DLD1 (cell line): ENCODE measurements around the gene CADM2.
"Not testable (repeated sequence)": the region's sequence is repeated elsewhere in the genome, so short reads cannot be mapped to it uniquely, and the experiment has no call there.

ENCODE experiments used
- in situ Hi-C: cut with HindIII; loops from 2 replicates; pipeline ENCODE4 v1.10.0; 2017; ENCODE audit warnings: low sequenced_read_pairs

CADM2 gene

DNA sequence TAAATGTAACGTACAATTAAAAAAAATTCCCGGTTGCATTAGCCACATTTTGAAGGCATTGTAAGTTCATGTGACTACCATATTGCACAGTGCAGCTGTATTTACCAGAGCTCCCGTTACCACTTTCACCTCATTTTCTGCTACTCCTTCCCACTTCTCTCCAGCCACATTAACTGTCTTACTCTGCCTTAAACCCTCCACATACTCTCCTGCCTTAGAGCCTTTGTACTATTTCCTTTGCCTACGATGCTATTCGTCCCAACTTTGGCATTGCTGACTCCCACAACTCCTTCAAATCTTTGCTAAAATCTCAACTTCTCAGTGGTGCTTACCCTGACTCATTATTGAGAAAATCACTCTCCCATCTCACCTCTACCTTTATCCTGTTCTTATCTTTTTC is 115.2 kb downstream of the CADM2 start:
- in situ Hi-C loops: no loop called here

DNA sequence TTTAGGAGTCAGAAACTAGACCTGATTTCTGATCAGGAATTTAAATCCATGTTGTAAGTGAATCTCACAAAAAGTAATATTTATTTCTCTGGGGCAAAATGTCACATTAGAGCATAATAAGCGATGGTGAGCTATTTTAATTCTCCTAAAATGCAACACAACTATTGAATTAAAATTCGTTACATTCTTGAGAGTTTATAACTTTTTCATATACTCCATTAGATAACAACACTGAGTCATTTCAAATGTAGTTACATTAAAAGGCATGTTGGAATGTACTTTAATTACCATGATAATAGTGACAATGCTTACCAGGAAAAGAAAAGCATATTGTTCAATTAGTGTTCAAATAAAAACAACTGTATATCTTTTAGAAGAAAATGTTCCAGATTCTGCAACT is 116.9 kb downstream of the CADM2 start:
- in situ Hi-C loops: no loop called here

DNA sequence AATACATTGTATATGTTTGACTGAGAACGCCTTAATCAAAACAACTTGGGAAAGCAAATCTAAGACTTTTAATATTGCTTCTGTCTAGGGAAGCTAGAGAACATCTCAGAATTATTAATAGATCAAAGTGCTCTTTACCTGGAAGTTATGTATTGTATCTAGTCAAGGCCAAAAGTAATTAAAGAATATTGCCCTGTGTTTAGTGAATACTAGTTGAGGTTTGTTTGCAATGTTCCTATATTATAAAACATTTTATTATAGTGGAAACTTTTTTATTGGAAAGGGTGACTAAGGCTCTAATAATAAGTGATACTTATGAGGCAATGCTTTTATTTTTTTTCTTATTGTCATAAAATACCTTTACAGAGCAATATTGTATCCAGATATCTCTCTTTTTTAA is 118.2 kb downstream of the CADM2 start:
- in situ Hi-C loops: no loop called here

DNA sequence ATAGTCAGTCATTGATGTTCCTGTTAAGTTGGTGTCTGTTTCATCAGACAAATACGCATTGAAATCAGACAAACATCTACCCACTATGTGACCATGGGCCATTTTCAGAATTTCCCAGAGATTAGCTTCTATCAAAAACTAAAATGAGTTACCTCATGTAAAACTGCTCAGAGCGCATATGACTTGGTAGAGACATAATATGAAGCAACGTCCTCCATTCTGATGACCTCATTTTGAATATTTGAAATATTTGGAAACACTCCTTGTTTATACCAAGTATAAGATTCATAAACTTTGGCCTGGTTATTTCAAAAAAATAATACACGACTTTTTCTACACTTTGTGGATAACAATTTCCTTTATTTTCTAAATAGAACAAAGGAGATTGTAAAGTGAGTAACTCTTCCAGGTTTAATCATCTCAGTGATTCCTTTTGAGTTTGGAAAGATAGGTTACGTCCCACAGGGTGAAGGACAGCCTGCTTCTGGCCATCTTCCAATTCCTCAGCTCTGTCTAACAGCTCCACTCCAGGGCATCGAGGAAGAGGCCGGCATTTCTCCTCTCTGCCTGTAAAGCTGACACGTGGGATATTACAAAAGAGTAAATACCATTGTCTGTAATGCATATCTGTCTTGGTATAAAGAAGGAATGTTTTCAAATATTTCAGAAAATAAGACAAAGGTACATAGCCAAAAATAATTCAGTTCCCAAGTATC is 122.6 kb downstream of the CADM2 start:
- in situ Hi-C loops: no loop called here

DNA sequence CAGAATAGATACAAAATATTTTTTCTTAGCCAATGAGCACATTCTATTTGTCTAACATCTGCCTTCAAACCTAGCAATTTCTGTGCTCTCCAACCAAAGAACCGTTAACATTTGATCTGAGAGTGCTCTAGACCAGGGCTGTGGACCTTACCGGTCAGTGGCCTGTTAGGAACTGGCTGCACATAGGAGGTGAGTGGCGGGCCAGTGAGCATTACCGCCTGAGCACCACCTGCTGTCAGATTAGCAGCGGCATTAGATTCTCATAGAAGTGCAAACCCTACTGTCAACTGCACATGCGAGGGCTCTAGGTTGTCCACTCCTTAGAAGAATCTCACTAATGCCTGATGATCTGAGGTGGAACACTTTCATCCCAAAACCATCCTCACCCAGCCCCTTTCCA is 131.7 kb downstream of the CADM2 start:
- in situ Hi-C loops: no loop called here

DNA sequence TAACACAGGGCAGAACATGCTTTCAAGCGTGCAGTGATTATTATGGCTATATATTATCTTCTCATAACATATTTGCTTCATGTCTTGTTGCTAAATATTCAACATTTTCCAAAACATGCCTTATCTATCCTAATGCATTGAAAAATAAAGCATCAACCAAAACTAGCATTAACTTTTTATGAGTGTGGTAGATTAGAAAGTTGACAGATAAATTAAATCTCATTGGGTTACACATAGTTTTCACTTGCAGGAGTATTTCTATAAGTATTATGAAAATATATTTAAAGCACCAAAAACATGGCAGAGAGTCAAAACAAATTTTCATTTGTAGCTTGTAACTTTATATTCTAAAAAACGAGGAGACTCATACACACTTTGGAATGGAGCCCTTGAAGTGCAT is 141.5 kb downstream of the CADM2 start:
- in situ Hi-C loops: no loop called here

DNA sequence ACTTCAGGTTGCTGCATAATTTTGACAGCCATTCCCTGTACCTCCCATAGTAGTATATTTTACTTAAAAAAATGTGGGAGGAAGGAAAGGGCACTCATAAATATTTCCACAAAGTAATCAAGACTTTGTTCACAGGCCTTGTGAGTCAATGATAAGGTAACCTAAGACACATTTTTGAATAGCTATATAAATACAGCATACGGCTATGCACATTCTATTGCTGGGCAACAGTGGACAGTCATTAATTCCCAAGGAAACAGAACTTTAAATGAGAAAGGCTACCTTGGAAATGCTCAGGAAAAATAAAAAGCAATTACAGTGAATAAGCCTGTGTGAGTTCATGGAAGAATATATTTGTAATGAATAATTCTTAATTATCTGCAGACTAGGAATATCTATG is 144.0 kb downstream of the CADM2 start:
- in situ Hi-C loops: no loop called here

DNA sequence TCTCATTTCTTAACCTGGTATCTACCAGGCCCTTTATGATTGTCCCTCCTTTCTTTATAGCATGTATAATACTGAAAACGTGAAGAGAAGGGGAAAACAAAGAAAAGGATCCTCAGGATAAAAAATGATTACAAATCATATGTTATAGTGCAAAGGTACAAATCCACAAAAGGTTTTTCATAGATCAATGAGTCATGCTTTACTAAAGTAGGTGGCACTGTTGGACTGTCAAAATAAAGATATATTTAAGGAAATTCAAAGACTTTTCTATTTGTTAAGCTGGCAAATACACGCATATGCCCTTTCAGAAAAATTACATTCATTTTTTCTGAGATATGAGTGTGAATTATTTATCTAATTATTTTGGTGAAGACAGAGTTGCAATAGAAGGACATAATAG is 151.6 kb downstream of the CADM2 start:
- in situ Hi-C loops: no loop called here

DNA sequence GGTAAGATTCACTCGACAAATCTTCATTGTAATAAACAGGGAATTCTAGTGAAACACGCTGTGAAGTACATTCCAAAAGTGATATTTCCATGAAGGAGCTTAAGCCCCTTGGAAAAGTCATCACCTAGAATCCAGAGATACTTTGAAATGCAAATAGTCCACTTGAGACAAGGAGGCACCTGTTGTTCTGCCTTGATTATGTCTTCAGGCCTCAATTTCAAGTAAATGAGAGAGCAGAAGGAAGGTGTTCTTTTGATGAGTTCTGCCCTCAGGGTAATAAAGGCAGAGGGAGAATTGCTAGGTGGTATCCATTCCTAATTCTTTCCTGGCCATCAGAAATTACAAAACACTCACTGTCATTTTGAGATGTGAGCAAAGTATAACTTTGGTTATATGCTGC is 162.1 kb downstream of the CADM2 start:
- in situ Hi-C loops: no loop called here

DNA sequence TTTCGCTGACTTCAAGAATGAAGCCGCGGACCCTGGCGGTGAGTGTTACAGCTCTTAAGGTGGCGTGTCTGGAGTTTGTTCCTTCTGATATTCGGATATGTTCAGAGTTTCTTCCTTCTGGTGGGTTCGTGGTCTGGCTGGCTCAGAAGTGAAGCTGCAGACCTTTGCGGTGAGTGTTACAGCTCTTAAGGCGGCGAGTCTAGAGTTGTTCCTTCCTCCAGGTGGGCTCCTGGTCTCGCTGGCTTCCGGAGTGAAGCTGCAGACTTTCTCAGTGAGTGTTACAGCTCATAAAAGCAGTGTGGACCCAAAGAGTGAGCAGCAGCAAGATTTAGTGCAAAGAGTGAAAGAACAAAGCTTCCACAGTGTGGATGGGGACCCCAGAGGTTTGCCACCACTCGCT is 174.1 kb downstream of the CADM2 start:
- in situ Hi-C loops: not testable (repeated sequence)

DNA sequence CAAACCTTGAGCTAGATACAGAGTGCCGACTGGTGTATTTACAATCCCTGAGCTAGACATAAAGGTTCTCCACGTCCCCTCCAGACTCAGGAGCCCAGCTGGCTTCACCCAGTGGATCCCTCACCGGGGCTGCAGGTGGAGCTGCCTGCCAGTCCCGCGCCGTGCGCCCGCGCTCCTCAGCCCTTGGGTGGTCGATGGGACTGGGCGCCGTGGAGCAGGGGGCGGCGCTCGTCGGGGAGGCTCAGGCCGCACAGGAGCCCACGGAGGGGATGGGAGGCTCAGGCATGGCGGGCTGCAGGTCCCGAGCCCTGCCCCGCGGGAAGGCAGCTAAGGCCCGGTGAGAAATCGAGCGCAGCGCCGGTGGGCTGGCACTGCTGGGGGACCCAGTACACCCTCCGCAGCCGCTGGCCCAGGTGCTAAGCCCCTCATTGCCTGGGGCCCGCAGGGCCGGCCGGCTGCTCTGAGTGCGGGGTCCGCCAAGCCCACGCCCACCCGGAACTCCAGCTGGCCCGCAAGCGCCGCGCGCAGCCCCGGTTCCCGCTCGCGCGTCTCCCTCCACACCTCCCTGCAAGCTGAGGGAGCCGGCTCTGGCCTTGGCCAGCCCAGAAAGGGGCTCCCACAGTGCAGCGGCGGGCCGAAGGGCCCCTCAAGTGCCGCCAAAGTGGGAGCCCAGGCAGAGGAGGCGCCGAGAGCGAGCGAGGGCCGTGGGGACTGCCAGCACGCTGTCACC is 175.1 kb downstream of the CADM2 start:
- in situ Hi-C loops: not testable (repeated sequence)

DNA sequence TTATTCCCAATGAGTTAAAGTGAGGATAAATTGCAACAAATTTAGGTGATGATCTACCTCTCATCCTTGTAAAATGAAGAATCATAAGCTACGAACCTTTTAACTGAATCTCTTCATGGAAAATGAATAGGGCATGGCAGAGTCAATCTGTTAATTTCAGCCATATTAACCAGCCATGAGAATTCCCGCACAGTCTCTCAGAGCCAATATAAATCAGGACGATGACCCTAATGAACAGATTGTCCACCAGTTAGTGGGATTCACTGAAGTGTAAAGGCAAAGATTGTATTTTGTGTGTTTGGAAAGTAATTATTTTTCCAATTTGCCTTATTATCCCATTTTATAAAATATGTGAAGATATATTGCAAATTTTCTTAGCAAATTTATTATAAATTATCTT is 183.8 kb downstream of the CADM2 start:
- in situ Hi-C loops: no loop called here

DNA sequence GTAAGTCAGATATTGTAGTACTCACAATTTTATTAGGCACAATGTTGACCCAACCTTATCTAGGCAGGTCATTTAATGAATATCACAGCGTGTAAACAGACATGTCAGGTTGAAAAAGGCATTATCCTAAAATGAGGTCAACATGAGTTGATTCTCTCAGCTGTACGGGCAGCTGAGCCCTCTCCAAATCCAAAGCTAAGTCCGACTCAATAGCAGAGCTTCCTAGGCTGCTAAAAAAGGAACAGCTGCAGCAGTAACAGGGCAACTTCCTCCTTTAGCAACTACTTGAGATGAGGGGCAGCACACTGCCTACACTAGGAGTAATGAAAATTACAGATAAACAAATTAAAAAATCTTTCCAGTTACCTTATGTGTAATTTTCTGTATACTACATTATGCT is 189.2 kb downstream of the CADM2 start:
- in situ Hi-C loops: no loop called here

DNA sequence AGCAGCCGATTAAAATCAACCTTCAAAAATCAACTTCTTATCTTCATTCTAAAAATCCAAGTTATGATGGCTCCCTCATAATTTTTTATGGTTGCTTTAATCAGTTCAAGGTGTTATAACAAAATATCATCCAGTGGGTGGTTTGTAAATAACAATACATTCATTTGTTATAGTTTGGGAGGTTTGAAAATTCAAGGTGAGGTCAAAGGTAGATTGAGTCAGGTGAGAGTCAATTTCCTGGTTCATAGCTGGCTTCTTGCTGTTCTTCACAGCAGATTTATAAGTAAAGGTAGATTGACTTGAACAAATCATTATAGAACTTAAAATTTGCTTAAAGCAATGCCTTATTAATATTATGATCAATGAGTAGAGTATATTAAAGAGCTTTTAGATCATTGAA is 192.8 kb downstream of the CADM2 start:
- in situ Hi-C loops: no loop called here

DNA sequence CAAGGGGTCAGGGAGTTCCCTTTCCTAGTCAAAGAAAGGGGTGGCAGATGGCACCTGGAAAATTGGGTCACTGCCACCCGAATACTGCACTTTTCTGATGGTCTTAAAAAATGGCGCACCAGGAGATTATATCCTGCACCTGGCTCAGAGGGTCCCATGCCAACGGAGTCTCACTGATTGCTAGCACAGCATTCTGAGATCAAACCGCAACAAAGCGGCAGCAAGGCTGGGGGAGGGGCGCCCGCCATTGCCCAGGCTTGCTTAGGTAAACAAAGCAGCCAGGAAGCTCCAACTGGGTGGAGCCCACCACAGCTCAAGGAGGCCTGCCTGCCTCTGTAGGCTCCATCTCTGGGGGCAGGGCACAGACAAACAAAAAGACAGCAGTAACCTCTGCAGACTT is 194.5 kb downstream of the CADM2 start:
- in situ Hi-C loops: not testable (repeated sequence)

DNA sequence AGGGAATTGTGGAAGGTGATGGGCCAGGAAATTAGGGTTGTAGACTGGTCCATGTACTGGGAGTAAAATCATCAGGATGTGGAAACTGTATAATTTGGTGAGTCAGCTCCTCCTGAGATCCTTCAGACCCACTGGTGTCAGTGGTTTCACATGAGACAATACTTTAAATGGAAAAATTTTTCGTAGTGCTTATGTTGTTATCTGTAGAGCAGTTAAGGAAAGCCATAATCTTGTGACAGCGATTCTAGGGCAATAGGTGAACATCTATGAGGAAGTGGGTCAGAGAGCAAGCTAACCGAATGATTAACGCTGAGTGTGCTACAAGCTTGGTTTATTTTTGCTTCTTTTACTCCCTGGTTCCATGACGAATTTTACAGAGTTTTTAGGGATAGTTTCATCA is 200.6 kb downstream of the CADM2 start:
- in situ Hi-C loops: no loop called here

DNA sequence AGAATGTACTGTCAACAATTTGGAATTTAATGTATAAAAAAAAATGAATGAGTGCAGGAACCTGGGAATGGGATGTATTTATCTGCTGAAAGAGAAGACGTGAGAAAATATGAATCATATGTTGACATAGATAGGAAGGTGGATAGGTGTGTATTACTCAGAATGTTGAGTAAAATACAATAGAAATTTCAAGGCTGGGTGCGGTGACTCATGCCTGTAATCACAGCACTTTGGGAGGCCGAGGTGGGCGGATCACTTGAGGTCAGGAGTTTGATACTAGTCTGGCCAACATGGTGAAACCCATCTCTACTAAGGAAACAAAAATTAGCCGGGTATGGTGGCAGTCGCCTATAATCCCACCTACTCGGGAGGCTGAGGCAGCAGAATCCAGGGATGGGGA is 202.8 kb downstream of the CADM2 start:
- in situ Hi-C loops: no loop called here

DNA sequence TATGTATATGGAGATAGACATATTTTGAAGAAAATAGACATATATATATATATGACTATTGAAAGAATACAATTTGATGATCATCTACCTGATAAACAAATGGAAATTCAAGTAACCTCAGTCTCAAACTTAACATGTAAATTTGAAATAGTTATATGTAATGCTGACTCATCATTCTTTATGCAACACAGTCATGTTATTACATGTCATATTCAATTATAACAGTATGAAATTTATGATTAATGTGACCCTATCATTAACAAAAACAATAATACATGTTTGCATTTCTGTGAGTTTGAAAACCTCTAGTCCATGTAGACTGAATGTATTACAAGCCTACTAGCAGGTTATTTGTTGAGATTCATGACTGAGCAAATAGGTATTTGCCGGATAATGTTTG is 204.1 kb downstream of the CADM2 start:
- in situ Hi-C loops: no loop called here

DNA sequence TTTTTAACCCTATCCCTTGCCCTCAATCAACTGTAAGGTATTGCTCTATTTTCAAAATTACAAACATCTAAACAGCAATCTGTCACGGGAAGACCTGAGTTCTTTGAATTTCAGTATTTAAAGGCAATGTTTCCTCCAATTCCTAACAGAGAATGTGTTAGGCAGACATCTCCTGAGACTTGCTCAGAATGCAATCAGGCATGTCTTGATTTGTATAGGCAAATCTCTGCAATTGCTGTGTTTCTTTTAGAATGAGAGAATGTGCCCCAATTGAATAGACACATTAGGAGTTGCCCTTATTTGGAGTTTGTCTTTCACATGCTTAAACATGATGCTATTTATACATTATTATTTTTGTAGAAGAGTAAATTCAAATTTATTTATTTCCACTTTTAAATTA is 205.6 kb downstream of the CADM2 start:
- in situ Hi-C loops: no loop called here

DNA sequence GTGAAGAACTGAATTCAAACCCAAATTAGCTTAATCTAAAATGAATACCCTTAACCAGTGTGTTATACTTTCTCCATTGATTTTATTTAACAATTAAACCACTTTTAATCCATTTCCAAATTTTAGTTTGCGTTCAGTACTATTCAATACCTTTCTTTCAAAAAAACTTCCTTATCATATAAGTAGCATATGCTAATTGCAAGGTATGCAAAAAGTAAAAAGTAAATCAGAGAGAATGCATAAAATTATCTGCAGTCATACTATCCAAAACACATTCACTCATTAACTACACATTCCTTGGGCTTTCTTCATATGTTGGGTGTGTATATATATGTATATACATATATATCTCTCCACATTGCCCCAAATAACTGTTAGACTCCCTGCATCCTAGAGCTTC is 208.8 kb downstream of the CADM2 start:
- in situ Hi-C loops: no loop called here

DNA sequence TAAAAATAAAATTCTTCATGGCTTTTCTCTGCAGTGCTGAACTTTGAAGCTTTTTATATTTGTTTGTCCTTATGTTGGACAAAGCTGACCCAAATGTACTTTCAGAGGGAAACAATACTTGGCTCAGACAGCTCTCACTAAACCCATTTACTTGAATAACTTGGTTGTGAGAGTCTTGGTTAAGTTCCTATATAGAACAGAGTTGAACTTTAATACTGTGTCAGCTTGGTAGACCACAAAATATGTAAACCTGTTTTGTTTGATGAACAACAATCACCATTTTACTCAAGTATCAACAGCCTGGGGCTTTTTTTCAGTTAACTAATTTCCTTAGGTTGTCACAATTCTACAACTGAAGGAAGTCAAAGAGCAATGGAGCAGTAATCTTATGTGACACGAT is 211.9 kb downstream of the CADM2 start:
- in situ Hi-C loops: no loop called here

DNA sequence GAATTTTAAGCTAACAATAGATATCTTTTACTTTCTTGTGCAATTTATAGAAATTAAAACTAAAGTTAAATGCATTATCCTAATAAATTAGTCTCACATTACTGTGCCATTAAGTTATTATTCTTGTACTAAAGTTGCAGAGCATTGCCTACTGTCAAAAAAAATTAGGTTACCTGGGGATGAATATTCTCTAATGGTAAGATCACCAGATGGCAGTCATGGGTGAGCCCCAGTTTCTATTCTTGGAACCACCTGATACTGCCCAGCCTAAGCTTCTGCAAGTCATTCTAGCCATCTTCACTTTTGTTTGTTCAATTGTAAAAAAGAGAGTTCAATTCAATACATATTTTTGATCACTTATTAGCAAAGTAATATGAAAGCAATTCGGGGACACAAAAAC is 213.2 kb downstream of the CADM2 start:
- in situ Hi-C loops: no loop called here

DNA sequence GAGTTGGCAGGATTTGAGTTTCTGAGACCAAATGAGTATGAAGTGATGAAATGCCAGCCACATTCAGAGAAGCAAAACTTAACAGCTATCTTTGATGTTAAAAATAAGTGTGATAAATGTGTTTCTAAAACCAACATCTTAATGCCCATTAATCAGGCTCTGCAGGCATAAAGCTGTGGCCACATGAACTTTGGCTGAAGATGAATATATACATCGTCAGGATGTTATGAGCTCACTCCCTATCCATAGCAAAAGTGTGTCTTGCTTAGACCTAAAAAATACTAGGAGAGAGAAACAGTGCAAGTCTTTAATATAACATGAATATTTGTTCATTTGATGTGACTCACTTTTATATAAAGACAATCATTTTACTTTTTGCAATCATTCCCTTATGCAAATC is 218.0 kb downstream of the CADM2 start:
- in situ Hi-C loops: no loop called here
